Keratinocyte (primary cell): ENCODE results near the gene ZNF234.

Source experiments
- EZH2 ChIP-seq: IDR thresholded peaks from one replicate; pipeline ENCODE4 v1.6.1; 2012; ENCODE audit warnings: inconsistent platforms, mild to moderate bottlenecking, low read length, moderate library complexity
- TF ChIP-seq, protein P1 (sequence below), 3 experiments: IDR thresholded peaks in 1 of 3; conservative IDR thresholded peaks in 1 of 3; optimal IDR thresholded peaks in 1 of 3; 2 replicates in 2 of 3; 3 replicates in 1 of 3; pipeline versions ENCODE3 to v1.5.1; 2011; ENCODE audit warnings: low read length in 3 of 3, mild to moderate bottlenecking in 3 of 3, moderate library complexity in 2 of 3, control low read depth in 1 of 3, inconsistent platforms in 1 of 3; ENCODE audit not compliant: insufficient read depth in 2 of 3; ENCODE audit errors: extremely low read depth in 1 of 3

DNA sequence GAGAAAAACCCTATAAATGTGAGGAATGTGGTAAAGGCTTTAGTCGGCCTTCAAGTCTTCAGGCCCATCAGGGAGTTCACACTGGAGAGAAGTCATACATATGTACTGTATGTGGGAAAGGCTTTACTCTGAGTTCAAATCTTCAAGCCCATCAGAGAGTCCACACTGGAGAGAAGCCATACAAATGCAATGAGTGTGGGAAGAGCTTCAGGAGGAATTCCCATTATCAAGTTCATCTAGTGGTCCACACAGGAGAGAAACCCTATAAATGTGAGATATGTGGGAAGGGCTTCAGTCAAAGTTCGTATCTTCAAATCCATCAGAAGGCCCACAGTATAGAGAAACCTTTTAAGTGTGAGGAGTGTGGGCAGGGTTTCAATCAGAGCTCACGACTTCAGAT is 35.2 kb downstream of the ZNF234 start:
- TF ChIP-seq, protein P1, sequence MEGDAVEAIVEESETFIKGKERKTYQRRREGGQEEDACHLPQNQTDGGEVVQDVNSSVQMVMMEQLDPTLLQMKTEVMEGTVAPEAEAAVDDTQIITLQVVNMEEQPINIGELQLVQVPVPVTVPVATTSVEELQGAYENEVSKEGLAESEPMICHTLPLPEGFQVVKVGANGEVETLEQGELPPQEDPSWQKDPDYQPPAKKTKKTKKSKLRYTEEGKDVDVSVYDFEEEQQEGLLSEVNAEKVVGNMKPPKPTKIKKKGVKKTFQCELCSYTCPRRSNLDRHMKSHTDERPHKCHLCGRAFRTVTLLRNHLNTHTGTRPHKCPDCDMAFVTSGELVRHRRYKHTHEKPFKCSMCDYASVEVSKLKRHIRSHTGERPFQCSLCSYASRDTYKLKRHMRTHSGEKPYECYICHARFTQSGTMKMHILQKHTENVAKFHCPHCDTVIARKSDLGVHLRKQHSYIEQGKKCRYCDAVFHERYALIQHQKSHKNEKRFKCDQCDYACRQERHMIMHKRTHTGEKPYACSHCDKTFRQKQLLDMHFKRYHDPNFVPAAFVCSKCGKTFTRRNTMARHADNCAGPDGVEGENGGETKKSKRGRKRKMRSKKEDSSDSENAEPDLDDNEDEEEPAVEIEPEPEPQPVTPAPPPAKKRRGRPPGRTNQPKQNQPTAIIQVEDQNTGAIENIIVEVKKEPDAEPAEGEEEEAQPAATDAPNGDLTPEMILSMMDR (optimal IDR thresholded peaks at IDR 0.05 in 1 of 3, IDR thresholded peaks at IDR 0.05 in 1 of 3, conservative IDR thresholded peaks at IDR 0.05 in 1 of 3; ENCODE audit: extremely low read depth in 1 of 3, insufficient read depth in 2 of 3, low read length in 3 of 3) = no peak
- no peak for TF ChIP-seq EZH2
